HepG2 (cell line): Measurements from ENCODE around the gene PRPF4. TPM values are rescaled to one million over a fixed set of nuclear protein-coding genes. Genes with fewer than 3 reads are reported as not detected.

ENCODE experiments used
- BRD4 ChIP-seq: sonication (generic); formaldehyde crosslinking; IDR thresholded peaks from 2 replicates; pipeline ENCODE4 v1.4.0; 2020; ENCODE audit warnings: missing genetic modification reagents
- CC2D1A ChIP-seq: sonication (generic); formaldehyde crosslinking; IDR thresholded peaks from 2 replicates; pipeline ENCODE4 v1.8.1; 2023; ENCODE audit warnings: mild to moderate bottlenecking, missing genetic modification reagents
- FOXK2 ChIP-seq: fragments of 450-650 bp; IDR thresholded peaks from 2 replicates; pipeline ENCODE4 v1.6.1; 2016
- FOXO1 ChIP-seq: sonication (generic); formaldehyde crosslinking; IDR thresholded peaks from 2 replicates; pipeline ENCODE4 v1.4.0; 2020; ENCODE audit warnings: missing genetic modification reagents
- HNRNPL ChIP-seq: fragments of 200-400 bp; formaldehyde crosslinking; IDR thresholded peaks from 2 replicates; pipeline ENCODE4 v1.6.1; 2017; ENCODE audit warnings: mild to moderate bottlenecking, low read depth, low read length
- JDP2 ChIP-seq: sonication (generic); formaldehyde crosslinking; IDR thresholded peaks from 2 replicates; pipeline ENCODE4 v1.8.1; 2022; ENCODE audit warnings: missing genetic modification reagents, borderline replicate concordance
- KIAA2018 ChIP-seq: sonication (generic); formaldehyde crosslinking; IDR thresholded peaks from 2 replicates; pipeline ENCODE4 v1.5.0; 2020; ENCODE audit warnings: mild to moderate bottlenecking, missing genetic modification reagents, borderline replicate concordance
- KLF11 ChIP-seq: IDR thresholded peaks from 2 replicates; pipeline ENCODE4 v1.6.1; 2016; ENCODE audit warnings: missing compliant biosample characterization
- MTF1 ChIP-seq: sonication (generic); formaldehyde crosslinking; IDR thresholded peaks from 2 replicates; pipeline ENCODE4 v1.5.0; 2020; ENCODE audit warnings: missing genetic modification reagents
- NFAT5 ChIP-seq: sonication (generic); formaldehyde crosslinking; IDR thresholded peaks from 2 replicates; pipeline ENCODE4 v1.4.0; 2020; ENCODE audit warnings: missing genetic modification reagents
- NFKB2 ChIP-seq: sonication (generic); formaldehyde crosslinking; IDR thresholded peaks from 2 replicates; pipeline ENCODE4 v1.4.0; 2020; ENCODE audit warnings: missing genetic modification reagents, borderline replicate concordance
- PTBP1 ChIP-seq: fragments of 200-400 bp; formaldehyde crosslinking; IDR thresholded peaks from 2 replicates; pipeline ENCODE4 v1.6.1; 2018; ENCODE audit warnings: low read length, low read depth; ENCODE audit not compliant: poor library complexity, severe bottlenecking
- RBFOX2 ChIP-seq: fragments of 200-400 bp; formaldehyde crosslinking; IDR thresholded peaks from 2 replicates; pipeline ENCODE4 v1.6.1; 2017; ENCODE audit warnings: low read depth, mild to moderate bottlenecking, low read length
- SP4 ChIP-seq: sonication (generic); formaldehyde crosslinking; IDR thresholded peaks from 2 replicates; pipeline ENCODE4 v1.8.1; 2023; ENCODE audit warnings: mild to moderate bottlenecking, missing genetic modification reagents
- TCF7L2 ChIP-seq: IDR thresholded peaks from 2 replicates; pipeline ENCODE4 v1.6.1; 2011; ENCODE audit warnings: mild to moderate bottlenecking, low read depth, low read length, moderate library complexity
- ZFP36 ChIP-seq: fragments of 150-350 bp; IDR thresholded peaks from 2 replicates; pipeline ENCODE4 v1.6.1; 2018; ENCODE audit warnings: borderline replicate concordance, low read length, low read depth; ENCODE audit not compliant: partially characterized antibody
- ZFP62 ChIP-seq: sonication (generic); formaldehyde crosslinking; IDR thresholded peaks from 2 replicates; pipeline ENCODE4 v1.4.0; 2020; ENCODE audit warnings: missing genetic modification reagents
- ZMYM3 ChIP-seq: sonication (generic); formaldehyde crosslinking; IDR thresholded peaks from 2 replicates; pipeline ENCODE4 v1.5.1; 2020; ENCODE audit warnings: mild to moderate bottlenecking, missing genetic modification reagents
- polyA plus RNA-seq, 8 experiments: library from polyadenylated mRNA; depleted of rRNA in 3 of 8; stranded (reverse) in 7 of 8; unstranded in 1 of 8; fragments of >200 nt; fragmentation: Illumina TruSeq in 4 of 8; extraction: Trizol in 4 of 8; gene quantifications; 2 replicates each; pipeline versions ENCODE4 v1.2.1 to v1.2.3, GENCODE V29; 2011 to 2016; ENCODE audit warnings: low read depth in 4 of 8, missing spikeins in 1 of 8, mixed read lengths in 1 of 8; ENCODE audit not compliant: insufficient read depth in 1 of 8
- total RNA-seq, 5 experiments: library from RNA; depleted of rRNA; stranded (reverse); fragments of >200 nt; fragmentation: Illumina TruSeq; extraction: Trizol; gene quantifications; 2 replicates each; pipeline ENCODE4 v1.2.3, GENCODE V29; 2016; ENCODE audit warnings: low read depth in 1 of 5

The PRPF4 gene
- total and polyA plus RNA-seq, 2 of the 13 experiments (the other 11 are each of a cell fraction or from before 2014, with no cell fraction given): 10.3 to 49.0 TPM

- TF ChIP-seq BRD4 (CRISPR knock-in tag): no peak; the same call in none of the 2 replicates
- TF ChIP-seq NFKB2: peak; percentile 77; the same call in 1 of the 2 replicates
- peak; percentile 75 for TF ChIP-seq RBFOX2
- no peak for TF ChIP-seq ZFP36
- TF ChIP-seq FOXK2: no peak
- peak; percentile 77 for TF ChIP-seq FOXO1
- peak; percentile 66 for TF ChIP-seq PTBP1
- no peak for TF ChIP-seq ZFP62 (CRISPR knock-in tag)
- TF ChIP-seq KIAA2018 (CRISPR knock-in tag): no peak
- no peak for TF ChIP-seq TCF7L2
- TF ChIP-seq MTF1 (CRISPR knock-in tag): no peak
- TF ChIP-seq CC2D1A (CRISPR knock-in tag): no peak
- no peak for TF ChIP-seq NFAT5 (CRISPR knock-in tag)
- no peak; the same call in 1 of the 2 replicates for TF ChIP-seq KLF11
- TF ChIP-seq ZMYM3: peak; percentile 86
- TF ChIP-seq SP4 (CRISPR knock-in tag): peak; percentile 92
- TF ChIP-seq HNRNPL: peak; percentile 68; the same call in 1 of the 2 replicates
- TF ChIP-seq JDP2 (CRISPR knock-in tag): no peak
Measured at GRCh38 chr9:113340011-113340699, 64.7 kb downstream of the PRPF4 start, which contains the start of gene WDR31 (continued).
